Transverse colon (tissue), 4 donors: ENCODE data around the gene TMTC2.

Experiments used
- POLR2AphosphoS5 ChIP-seq, 3 donors: sonication (generic); formaldehyde crosslinking; IDR thresholded peaks; one replicate each; pipeline ENCODE4 v1.6.1; 2016; ENCODE audit warnings: antibody characterized with exemption in 3 of 3
- TF ChIP-seq, protein P1 (sequence below), 5 experiments: fragments of 200-600 bp in 3 of 5; fragments of 450-650 bp in 2 of 5; sonication (generic) in 3 of 5; IDR thresholded peaks; 1 replicate in 2 of 5; 2 replicates in 3 of 5; pipeline ENCODE4 v1.5.1; 2016 to 2017; ENCODE audit warnings: antibody characterized with exemption in 5 of 5, inconsistent platforms in 3 of 5, mild to moderate bottlenecking in 2 of 5, moderate library complexity in 1 of 5

- TF ChIP-seq POLR2AphosphoS5 (IDR thresholded peaks at IDR 0.05): no peak
- TF ChIP-seq, protein P1, sequence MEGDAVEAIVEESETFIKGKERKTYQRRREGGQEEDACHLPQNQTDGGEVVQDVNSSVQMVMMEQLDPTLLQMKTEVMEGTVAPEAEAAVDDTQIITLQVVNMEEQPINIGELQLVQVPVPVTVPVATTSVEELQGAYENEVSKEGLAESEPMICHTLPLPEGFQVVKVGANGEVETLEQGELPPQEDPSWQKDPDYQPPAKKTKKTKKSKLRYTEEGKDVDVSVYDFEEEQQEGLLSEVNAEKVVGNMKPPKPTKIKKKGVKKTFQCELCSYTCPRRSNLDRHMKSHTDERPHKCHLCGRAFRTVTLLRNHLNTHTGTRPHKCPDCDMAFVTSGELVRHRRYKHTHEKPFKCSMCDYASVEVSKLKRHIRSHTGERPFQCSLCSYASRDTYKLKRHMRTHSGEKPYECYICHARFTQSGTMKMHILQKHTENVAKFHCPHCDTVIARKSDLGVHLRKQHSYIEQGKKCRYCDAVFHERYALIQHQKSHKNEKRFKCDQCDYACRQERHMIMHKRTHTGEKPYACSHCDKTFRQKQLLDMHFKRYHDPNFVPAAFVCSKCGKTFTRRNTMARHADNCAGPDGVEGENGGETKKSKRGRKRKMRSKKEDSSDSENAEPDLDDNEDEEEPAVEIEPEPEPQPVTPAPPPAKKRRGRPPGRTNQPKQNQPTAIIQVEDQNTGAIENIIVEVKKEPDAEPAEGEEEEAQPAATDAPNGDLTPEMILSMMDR (IDR thresholded peaks at IDR 0.05): no peak
Measured at GRCh38 chr12:82966001-82966559, 279.4 kb downstream of the TMTC2 start.
